HepG2 (cell line): Measurements from ENCODE around the gene HS6ST1. TPM values are rescaled to one million over a fixed set of nuclear protein-coding genes. Genes with fewer than 3 reads are reported as not detected.

Experiments used
- MTF1 ChIP-seq: sonication (generic); formaldehyde crosslinking; IDR thresholded peaks from 2 replicates; pipeline ENCODE4 v1.5.0; 2020; ENCODE audit warnings: missing genetic modification reagents
- NFAT5 ChIP-seq: sonication (generic); formaldehyde crosslinking; IDR thresholded peaks from 2 replicates; pipeline ENCODE4 v1.4.0; 2020; ENCODE audit warnings: missing genetic modification reagents
- PBX2 ChIP-seq: IDR thresholded peaks from 2 replicates; pipeline ENCODE4 v1.6.1; 2016; ENCODE audit warnings: control low read depth
- SRSF4 ChIP-seq: fragments of 200-400 bp; formaldehyde crosslinking; IDR thresholded peaks from one replicate; pipeline ENCODE4 v1.6.1; 2018; ENCODE audit warnings: mild to moderate bottlenecking, low read depth, low read length, moderate library complexity; ENCODE audit not compliant: poor library complexity, severe bottlenecking
- TBX3 ChIP-seq: fragments of 450-650 bp; IDR thresholded peaks from 2 replicates; pipeline ENCODE4 v1.6.1; 2017; ENCODE audit warnings: antibody characterized with exemption, mild to moderate bottlenecking, inconsistent platforms, borderline replicate concordance
- TGIF2 ChIP-seq: IDR thresholded peaks from 2 replicates; pipeline ENCODE4 v1.6.1; 2016; ENCODE audit warnings: control low read depth, missing compliant biosample characterization
- ZBED4 ChIP-seq: sonication (generic); formaldehyde crosslinking; IDR thresholded peaks from 2 replicates; pipeline ENCODE4 v1.4.0; 2020; ENCODE audit warnings: missing genetic modification reagents, borderline replicate concordance
- ZBTB7B ChIP-seq: sonication (generic); formaldehyde crosslinking; IDR thresholded peaks from 2 replicates; pipeline ENCODE4 v1.4.0; 2020; ENCODE audit warnings: missing genetic modification reagents
- ZNF282 ChIP-seq: fragments of 450-650 bp; IDR thresholded peaks from 2 replicates; pipeline ENCODE4 v1.6.1; 2018; ENCODE audit not compliant: partially characterized antibody
- ZNF609 ChIP-seq: sonication (generic); formaldehyde crosslinking; IDR thresholded peaks from 2 replicates; pipeline ENCODE4 v1.4.0; 2020; ENCODE audit warnings: mild to moderate bottlenecking, missing genetic modification reagents, borderline replicate concordance
- ZNF713 ChIP-seq: sonication (generic); formaldehyde crosslinking; IDR thresholded peaks from 2 replicates; pipeline ENCODE4 v1.4.0; 2020; ENCODE audit warnings: mild to moderate bottlenecking, missing genetic modification reagents
- ZNF776 ChIP-seq: sonication (generic); formaldehyde crosslinking; IDR thresholded peaks from 2 replicates; pipeline ENCODE4 v1.4.0; 2020; ENCODE audit warnings: mild to moderate bottlenecking, missing genetic modification reagents
- polyA plus RNA-seq, 8 experiments: library from polyadenylated mRNA; depleted of rRNA in 3 of 8; stranded (reverse) in 7 of 8; unstranded in 1 of 8; fragments of >200 nt; fragmentation: Illumina TruSeq in 4 of 8; extraction: Trizol in 4 of 8; gene quantifications; 2 replicates each; pipeline versions ENCODE4 v1.2.1 to v1.2.3, GENCODE V29; 2011 to 2016; ENCODE audit warnings: low read depth in 4 of 8, missing spikeins in 1 of 8, mixed read lengths in 1 of 8; ENCODE audit not compliant: insufficient read depth in 1 of 8
- total RNA-seq, 5 experiments: library from RNA; depleted of rRNA; stranded (reverse); fragments of >200 nt; fragmentation: Illumina TruSeq; extraction: Trizol; gene quantifications; 2 replicates each; pipeline ENCODE4 v1.2.3, GENCODE V29; 2016; ENCODE audit warnings: low read depth in 1 of 5

Gene HS6ST1
- total and polyA plus RNA-seq, 2 of the 13 experiments (the other 11 are each of a cell fraction or from before 2014, with no cell fraction given), result 34.5 to 84.6 TPM

- TF ChIP-seq NFAT5 (CRISPR knock-in tag) (no peak), ZNF776 (CRISPR knock-in tag) (no peak), ZNF713 (CRISPR knock-in tag) (0 out of 2 replicates have a peak, but pooled peaks have one; percentile 71), ZNF609 (CRISPR knock-in tag) (peak; percentile 92), ZBTB7B (CRISPR knock-in tag) (peak; percentile 96), SRSF4 (no peak), TGIF2 (CRISPR knock-in tag) (no peak), TBX3 (peak; percentile 42; the same call in 1 of the 2 replicates), MTF1 (CRISPR knock-in tag) (no peak), PBX2 (CRISPR knock-in tag) (0 out of 2 replicates have a peak, but pooled peaks have one; percentile 35), ZBED4 (CRISPR knock-in tag) (0 out of 2 replicates have a peak, but pooled peaks have one; percentile 34), ZNF282 (no peak)
Observed at GRCh38 chr2:128306081-128306930, 12.4 kb downstream of the HS6ST1 start (continued).
